Dedifferentiated amniotic fluid mesenchymal stem cell (primary cell): Measurements from ENCODE around the gene RHCE.
"Not testable (repeated sequence)": the region's sequence is repeated elsewhere in the genome, so short reads cannot be mapped to it uniquely, and the experiment has no call there.

Experiments
- DNase-seq: peaks from one replicate; pipeline ENCODE4 v3.0.0-alpha.2; 2016; ENCODE audit errors: extremely low spot score

RHCE gene

GRCh38 chr1:25398079-25398478, 22.5 kb downstream of the RHCE start:
- not testable (repeated sequence) for DNase-seq

- not testable (repeated sequence) for DNase-seq
Measured at GRCh38 chr1:25397549-25397948, 23.1 kb downstream of the RHCE start.

DNA sequence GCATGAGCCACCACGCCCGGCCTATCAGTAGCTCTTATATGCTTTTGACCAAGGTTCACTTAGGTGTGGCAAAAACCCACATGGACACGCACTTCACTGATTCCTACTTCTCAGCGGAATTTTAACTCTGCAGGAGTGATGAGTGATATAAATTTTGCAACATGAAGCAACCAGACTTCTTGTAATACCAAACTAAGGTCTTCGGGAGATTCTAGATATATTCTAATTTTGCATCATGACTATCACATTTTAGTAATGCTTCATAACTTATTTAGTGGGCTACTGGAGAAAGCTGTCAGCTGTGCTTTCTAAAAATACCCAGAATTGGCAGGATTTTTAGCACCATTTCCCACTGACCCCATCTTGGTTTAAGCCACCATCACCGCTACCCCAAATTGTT, 27.8 kb downstream of the RHCE start:
- DNase-seq, result no peak

GRCh38 chr1:25389721-25390120, 30.9 kb downstream of the RHCE start:
- DNase-seq, result not testable (repeated sequence)

DNA sequence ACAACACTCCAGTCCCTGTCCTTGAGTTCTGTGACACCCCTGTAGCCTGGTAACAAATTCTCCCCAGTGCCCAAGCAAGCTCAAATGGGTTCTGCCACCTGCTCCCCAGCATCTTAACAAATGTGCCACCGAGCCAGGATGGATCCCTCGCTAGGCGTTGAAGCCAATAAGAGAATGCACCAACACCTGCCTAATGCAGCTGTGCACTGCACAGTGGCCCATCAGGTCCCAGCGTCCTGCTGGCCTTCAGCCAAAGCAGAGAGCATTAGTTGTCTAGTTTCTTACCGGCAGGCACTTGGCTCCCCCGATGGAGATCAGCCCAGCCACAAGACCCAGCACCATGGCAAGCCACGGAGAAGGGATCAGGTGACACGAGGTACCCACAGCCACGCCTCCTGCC, 31.9 kb downstream of the RHCE start:
- DNase-seq, result not testable (repeated sequence)

GRCh38 chr1:25387096-25387495, 33.5 kb downstream of the RHCE start:
- DNase-seq, result not testable (repeated sequence)

DNA sequence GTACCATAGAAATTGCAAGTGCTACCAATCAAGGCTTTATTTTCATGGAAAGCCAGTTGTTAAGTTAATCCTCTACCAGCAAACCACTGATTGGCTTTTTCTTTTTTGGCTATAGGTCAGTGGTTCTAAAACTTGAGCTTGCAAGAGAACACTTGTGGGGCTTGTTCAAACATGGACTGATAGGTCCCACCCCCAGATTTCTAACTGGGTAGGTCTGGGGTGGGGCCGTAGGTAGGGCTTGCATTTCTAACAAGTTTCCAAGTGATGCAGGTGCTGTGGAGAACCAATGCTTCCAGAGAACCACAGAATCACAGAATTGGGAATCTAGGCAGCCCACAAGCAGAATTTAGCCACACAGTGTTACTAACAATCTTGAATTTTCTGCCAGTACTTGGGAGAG, 36.8 kb downstream of the RHCE start:
- not testable (repeated sequence) for DNase-seq

- DNase-seq, result peak; percentile 15
Measured at GRCh38 chr1:25383090-25383489, 37.5 kb downstream of the RHCE start.

DNA sequence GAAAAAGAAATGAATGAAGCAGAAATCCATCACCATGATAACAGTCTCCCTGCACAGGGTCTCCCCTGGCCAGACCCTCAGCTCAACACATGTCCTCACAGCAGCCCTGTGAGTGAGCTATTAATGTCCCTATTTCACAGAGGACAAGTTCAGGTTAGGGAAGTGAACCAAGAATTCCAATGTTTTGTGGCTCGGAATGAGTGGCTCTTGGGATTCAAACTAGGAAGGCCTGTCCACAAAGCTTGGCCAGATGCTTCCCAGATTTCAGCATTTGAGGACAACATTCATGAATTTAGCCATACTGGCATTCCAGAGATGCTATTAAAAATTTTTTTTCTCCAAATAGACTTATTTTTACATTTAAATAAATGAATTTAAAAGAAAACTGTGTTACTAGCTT, 38.1 kb downstream of the RHCE start:
- not testable (repeated sequence) for DNase-seq

DNA sequence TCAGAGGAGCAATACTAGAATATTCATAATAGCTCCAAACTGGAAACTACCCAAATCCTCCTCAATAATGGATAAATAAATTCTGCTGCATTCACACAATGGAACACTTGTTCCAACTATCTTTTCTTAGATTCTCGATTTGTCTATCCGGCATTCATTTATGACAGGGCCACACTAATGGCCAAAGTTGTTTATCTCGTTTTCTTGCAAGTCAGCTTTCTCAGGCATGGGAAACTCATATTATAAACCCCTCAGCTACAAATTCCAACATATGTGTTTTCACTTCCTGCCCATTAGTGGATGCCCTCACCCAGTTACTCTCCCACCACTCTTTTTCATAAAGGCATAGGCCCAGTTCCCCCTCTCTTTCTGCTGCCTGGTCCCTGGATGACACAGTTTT, 42.3 kb downstream of the RHCE start:
- not testable (repeated sequence) for DNase-seq

GRCh38 chr1:25371757-25372156, 48.9 kb downstream of the RHCE start:
- DNase-seq, result not testable (repeated sequence)

DNA sequence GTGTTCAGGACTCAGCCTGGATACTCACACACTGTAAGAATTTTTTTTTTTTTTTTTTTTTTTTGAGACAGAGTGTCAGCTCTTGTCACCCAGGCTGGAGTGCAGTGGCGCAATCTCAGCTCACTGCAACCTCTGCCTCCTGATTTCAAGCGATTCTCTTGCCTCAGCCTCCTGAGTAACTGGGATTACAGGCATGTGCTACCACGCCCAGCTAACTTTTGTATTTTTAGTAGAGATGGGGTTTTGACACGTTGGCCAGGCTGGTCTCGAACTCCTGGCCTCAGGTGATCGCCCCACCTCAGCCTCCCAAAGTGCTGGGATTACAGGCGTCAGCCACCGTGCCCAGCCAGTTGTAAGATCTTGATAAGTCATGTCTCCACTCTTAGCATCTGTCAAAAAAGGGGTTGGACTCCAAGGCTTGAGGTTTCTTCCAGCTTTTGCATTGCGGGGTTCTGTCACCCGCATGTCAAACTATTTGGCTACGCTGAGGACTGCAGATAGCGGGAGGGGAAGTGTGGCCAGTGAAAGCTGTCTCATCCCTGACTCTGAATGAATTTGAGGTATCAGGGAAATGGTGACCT, 50.8 kb downstream of the RHCE start:
- DNase-seq, result not testable (repeated sequence)

DNA sequence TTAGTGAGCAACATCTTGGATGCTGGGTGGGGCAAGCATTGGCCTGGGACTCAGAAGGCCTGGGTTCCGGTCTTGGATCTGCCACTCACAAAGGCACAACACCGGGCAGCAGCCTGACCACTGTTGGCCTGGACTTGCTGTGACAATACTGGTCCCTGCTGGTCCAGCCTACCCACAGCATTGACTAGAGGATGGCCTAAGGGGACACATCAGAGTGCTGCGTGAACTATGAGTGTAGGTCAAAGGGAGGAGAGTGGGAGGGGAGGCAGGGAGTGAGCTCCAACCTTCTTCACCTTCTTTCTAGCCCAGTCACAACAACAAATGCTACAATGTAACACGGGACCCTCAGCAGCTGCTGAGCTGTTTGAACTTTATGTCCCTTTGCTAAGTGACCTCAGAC, 51.4 kb downstream of the RHCE start:
- DNase-seq, result no peak

- not testable (repeated sequence) for DNase-seq
Measured at GRCh38 chr1:25362634-25363559, 57.7 kb downstream of the RHCE start.

GRCh38 chr1:25361901-25362300, 58.7 kb downstream of the RHCE start:
- no peak for DNase-seq

DNA sequence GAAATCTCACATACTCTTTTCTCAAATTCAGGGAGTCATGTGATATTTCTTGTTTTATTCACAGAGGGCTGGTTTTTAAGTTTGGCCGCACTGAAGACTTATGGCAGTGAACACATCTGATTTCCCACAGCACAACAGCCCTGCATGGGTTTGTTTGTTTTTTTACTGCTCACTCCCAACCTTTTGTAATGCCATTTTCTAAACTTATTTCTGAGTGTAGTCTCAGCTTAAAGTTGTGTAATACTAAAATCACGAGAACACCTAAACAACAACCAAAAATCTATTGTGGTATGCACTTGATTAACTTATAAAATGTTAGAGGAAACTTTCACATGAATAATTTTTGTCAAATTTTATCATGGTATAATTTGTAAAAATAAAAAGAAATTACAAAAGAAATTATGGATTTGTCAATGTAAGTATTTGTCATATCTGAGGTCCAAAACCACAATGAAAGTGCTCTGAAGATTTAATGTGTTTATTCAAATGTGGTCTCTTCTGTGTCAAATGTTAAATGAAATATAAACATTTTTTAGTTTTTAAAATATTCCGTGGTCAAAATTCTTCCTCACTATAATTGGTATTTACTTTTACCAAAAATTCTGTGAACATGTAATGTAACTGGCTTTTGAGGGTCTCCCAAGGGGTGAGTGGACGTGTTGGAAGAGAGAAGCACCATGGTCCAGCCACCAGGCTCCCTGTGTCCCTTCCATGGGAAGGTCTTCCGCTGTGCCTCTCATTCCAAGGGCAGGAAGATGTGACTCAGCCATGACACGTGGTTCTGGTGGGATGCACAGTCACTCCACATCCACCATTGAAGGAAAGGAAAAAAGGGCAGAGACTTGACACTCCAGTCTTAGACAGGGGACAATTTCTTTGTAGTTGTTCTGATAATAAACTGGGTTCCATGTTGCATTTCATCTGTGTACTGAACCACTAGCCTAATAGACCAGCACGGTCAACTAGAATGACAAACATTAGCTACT, 59.7 kb downstream of the RHCE start:
- no peak for DNase-seq

DNA sequence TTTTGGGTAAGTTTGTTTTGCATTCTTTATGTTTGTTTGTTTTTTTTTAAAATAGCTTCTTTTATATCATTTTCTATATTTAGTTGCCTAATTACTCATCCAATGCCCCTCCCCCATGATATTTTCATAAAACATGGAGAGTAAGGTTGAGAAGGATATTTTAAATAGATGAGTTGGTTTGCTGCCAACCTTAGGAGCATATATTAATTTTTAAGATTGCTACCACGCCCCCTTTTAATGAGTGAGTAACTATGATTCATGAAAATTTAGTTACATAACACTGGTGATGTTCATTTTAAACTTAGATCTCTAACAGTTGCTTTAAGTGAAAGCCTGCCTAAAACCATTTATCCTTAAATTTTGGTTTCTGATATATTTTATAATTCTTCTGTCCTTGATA, 63.8 kb downstream of the RHCE start:
- peak; percentile 30 for DNase-seq

DNA sequence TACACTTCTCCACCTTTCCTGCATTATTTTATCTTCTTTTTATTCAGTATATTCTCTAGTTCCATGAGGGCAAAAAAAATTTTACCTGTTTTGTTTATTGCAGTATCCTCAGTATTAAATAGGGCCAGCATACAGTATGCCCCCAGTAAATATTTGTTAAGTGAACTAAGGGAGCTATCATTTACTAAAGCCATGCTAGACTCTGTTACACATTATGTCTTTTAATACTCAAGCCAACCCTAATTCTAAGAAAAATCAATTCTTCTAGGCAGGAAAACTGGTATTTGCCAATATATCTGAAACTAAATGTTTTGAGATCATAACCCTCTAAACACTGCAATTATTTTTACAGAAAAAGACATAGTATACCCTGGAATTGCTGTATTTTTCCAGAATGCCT, 64.2 kb downstream of the RHCE start:
- no peak for DNase-seq

DNA sequence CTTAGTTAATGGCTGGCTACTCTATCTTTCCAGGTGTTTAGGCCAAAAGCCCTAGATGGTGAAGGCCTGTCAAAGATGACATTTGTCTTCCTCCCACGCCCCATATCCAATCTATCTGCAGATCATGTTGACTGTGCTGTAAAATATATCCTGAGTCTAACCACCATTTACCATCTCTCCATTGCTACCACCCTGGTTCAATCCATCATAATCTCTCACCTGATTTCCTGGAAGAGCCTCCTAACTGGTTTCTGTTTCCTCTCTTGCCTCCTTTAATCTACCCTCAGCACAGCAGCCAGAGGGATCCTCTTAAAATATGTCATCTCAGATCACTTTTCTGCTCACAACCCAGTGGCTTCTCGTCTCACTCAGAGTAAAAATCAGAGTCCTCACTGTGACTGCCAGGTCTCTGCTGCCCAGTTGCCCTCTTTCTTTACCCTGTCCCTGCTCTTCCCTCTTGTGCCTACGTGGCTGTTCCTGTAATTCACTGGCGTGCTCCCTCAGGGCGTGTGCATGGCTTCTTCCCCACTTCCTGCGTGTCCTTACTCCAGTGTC, 64.7 kb downstream of the RHCE start:
- no peak for DNase-seq

DNA sequence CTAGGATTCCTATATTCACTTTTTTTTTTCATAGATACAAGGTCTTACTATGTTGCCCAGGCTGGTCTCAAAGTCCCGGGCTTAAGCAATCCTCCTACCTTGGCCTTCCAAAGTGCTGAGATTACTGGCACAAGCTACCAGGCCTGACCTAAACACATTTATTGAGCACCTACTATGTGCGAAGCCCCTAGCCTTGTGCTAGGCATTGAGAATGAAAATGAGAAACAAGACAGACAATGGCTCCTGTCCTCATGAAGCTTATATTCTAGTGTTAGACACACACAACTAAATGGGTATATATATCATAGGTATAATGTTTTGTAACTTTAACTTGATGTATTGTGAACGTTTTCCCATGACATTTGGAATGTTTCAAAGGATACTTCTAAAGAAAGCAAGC, 71.0 kb downstream of the RHCE start:
- no peak for DNase-seq

DNA sequence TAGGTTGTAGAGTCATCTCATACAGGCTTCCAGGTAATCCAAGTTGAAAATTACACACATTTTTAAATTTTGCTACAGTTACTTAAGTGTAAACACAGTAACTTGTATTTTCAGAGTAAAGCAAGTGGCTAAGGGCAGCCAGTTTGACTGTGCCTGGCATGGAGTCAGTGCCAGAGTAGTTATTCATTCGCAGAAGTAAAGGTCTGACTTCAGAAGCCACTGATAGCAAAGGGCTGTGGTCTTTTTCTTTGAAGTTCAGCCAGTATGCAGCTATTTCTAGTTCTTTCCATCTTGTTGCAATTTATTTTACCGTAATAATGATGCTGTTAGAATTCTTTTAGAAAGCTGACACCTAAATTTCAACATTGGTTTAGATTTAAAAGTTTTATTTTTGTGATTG, 73.1 kb downstream of the RHCE start:
- DNase-seq, result no peak

DNA sequence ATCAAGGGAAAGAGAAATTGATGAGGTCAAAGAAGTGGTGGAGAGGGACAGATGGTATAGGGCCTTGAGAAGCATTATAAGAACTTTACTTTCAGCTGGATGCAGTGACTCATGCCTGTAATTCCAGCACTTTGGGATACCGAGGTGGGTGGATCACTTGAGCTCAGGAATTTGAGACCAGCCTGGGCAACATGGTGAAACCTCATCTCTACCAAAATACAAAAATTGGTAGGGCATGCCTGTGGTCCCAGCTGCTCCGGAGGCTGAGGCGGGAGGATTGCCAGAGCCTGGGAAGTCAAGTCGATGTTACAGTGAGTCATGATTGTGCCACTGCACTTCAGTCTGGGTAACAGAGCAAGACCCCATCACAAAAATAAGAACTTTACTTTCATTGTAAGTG, 76.8 kb downstream of the RHCE start:
- DNase-seq, result peak; percentile 87
